Transverse colon (tissue), 4 donors: ENCODE data around the gene ITGB6. TPM values are rescaled to one million over a fixed set of nuclear protein-coding genes. Genes with fewer than 3 reads are reported as not detected.

ENCODE experiments used
- DNase-seq: peaks from one replicate; pipeline ENCODE4 v3.0.0-alpha.2; 2019
- H3K27ac ChIP-seq, 4 donors: fragments of 200-600 bp; sonication (generic); 2 replicates each; pipeline ENCODE4 v1.5.1; 2016 to 2018; ENCODE audit warnings: inconsistent platforms in 4 of 4
- H3K27me3 ChIP-seq: fragments of 200-600 bp; sonication (generic); 2 replicates; pipeline ENCODE4 v1.5.1; 2017; ENCODE audit warnings: inconsistent platforms
- H3K36me3 ChIP-seq, 4 donors: fragments of 200-600 bp; sonication (generic); 2 replicates each; pipeline ENCODE4 v1.5.1; 2017 to 2019; ENCODE audit warnings: inconsistent platforms in 4 of 4
- H3K4me1 ChIP-seq, 4 donors: fragments of 200-600 bp; sonication (generic); 2 replicates each; pipeline ENCODE4 v1.5.1; 2017 to 2020; ENCODE audit warnings: inconsistent platforms in 4 of 4
- H3K4me3 ChIP-seq, 4 donors: fragments of 200-600 bp; sonication (generic); 1 replicate in 1 of 4; 2 replicates in 3 of 4; pipeline versions ENCODE4 v1.5.1 to v1.6.1; 2017 to 2019; ENCODE audit warnings: inconsistent platforms in 4 of 4
- H3K9me3 ChIP-seq, 2 donors: fragments of 200-600 bp; sonication (generic); 2 replicates each; pipeline ENCODE4 v1.5.1; 2017 to 2019; ENCODE audit warnings: inconsistent platforms in 2 of 2
- CTCF ChIP-seq, 5 experiments: fragments of 200-600 bp in 3 of 5; fragments of 450-650 bp in 2 of 5; sonication (generic) in 3 of 5; IDR thresholded peaks; 1 replicate in 2 of 5; 2 replicates in 3 of 5; pipeline ENCODE4 v1.5.1; 2016 to 2017; ENCODE audit warnings: antibody characterized with exemption in 5 of 5, inconsistent platforms in 3 of 5, mild to moderate bottlenecking in 2 of 5, moderate library complexity in 1 of 5
- EP300 ChIP-seq: sonication (generic); formaldehyde crosslinking; IDR thresholded peaks from one replicate; pipeline ENCODE4 v1.6.1; 2017; ENCODE audit warnings: antibody characterized with exemption, low read depth
- POLR2A ChIP-seq: fragments of 450-650 bp; IDR thresholded peaks from one replicate; pipeline ENCODE4 v1.6.1; 2016; ENCODE audit warnings: antibody characterized with exemption, mild to moderate bottlenecking, moderate library complexity
- POLR2AphosphoS5 ChIP-seq, 3 donors: sonication (generic); formaldehyde crosslinking; IDR thresholded peaks; one replicate each; pipeline ENCODE4 v1.6.1; 2016; ENCODE audit warnings: antibody characterized with exemption in 3 of 3
- WGBS, 2 donors: methylation state at CpG; one replicate each; pipeline ENCODE4 v1.1.5; 2018; ENCODE audit warnings: low coverage in 1 of 2; 5-methylcytosine and 5-hydroxymethylcytosine counted together
- in situ Hi-C, 4 donors: fragments of 200-750 bp; cut with MboI; loops; one replicate each; pipeline versions ENCODE4 v1.15.0 to v1.15.1; 2017; ENCODE audit warnings: low sequenced_read_pairs in 3 of 4, low pct_ligation_motif_present in 1 of 4, low pct_unique_long_range_greater_than_20kb in 1 of 4
- intact Hi-C: fragments of 100-400 bp; cut with DNase I; formaldehyde crosslinking; loops from one replicate; pipeline ENCODE4 v1.15.1; 2023; ENCODE audit warnings: low total_unique reads
- total RNA-seq, 4 donors: library from RNA; depleted of rRNA; stranded (reverse); fragments of >200 nt; gene quantifications; one replicate each; pipeline ENCODE4 v1.1.0, GENCODE V29; 2016

Gene ITGB6
- total RNA-seq, 4 donors from 2014 or later, result 7.6 to 28.8 (median 20.2) TPM

- no peaks in the 10 kb centered on the region for H3K9me3 ChIP-seq
- no peak overlapping the region for H3K4me3 ChIP-seq
- no peaks in the 10 kb centered on the region for H3K36me3 ChIP-seq
- no peak overlapping the region for H3K27ac ChIP-seq
- WGBS, 2 donors, result 70 to 73% methylated on average over 2 of the region's 2 CpGs
- H3K27me3 ChIP-seq, result no peaks in the 10 kb centered on the region
- DNase-seq, result no peak
- TF ChIP-seq POLR2AphosphoS5 (IDR thresholded peaks at IDR 0.05), result no peak
- no peak for TF ChIP-seq POLR2A
- TF ChIP-seq EP300, result no peak
- TF ChIP-seq CTCF (IDR thresholded peaks at IDR 0.05), result no peak
- in situ Hi-C loops, result no loop called here
- peaks cover 26 to 40% (median 36%) of the 10 kb centered on the region in 4 donors for H3K4me1 ChIP-seq
- intact Hi-C loops, result no loop called here
Observed at GRCh38 chr2:160220026-160220425, 20.0 kb upstream of the ITGB6 start.

GRCh38 chr2:160214461-160215445 is 14.7 kb upstream of the ITGB6 start:
- Histone ChIP-seq H3K36me3 (no peaks in the 10 kb centered on the region), H3K4me1 (peaks cover 0 to 13% (median 0%) of the 10 kb centered on the region in 4 donors), H3K27me3 (no peaks in the 10 kb centered on the region), H3K4me3 (no peak overlapping the region), H3K27ac (no peak overlapping the region), H3K9me3 (no peaks in the 10 kb centered on the region)
- intact Hi-C loops (no loop called here), in situ Hi-C loops (no loop called here)
- TF ChIP-seq CTCF (IDR thresholded peaks at IDR 0.05) (no peak), POLR2A (no peak), POLR2AphosphoS5 (IDR thresholded peaks at IDR 0.05) (no peak), EP300 (no peak)
- WGBS, 2 donors, result 57 to 93% methylated on average over 3 to 7 of the region's 7 CpGs
- DNase-seq, result no peak

GRCh38 chr2:160213511-160213910 is 13.4 kb upstream of the ITGB6 start:
- no peak for DNase-seq
- no peak for TF ChIP-seq CTCF (IDR thresholded peaks at IDR 0.05)
- no peak for TF ChIP-seq POLR2AphosphoS5 (IDR thresholded peaks at IDR 0.05)
- no peak for TF ChIP-seq POLR2A
- TF ChIP-seq EP300, result no peak
- Histone ChIP-seq H3K27ac (no peak overlapping the region), H3K4me3 (no peak overlapping the region), H3K36me3 (no peaks in the 10 kb centered on the region), H3K27me3 (no peaks in the 10 kb centered on the region), H3K9me3 (no peaks in the 10 kb centered on the region), H3K4me1 (peaks cover 2 to 26% (median 10%) of the 10 kb centered on the region in 4 donors)
- in situ Hi-C loops, result no loop called here
- 87 to 91% methylated on average over 4 to 10 of the region's 10 CpGs for WGBS, 2 donors
- intact Hi-C loops, result no loop called here

DNA sequence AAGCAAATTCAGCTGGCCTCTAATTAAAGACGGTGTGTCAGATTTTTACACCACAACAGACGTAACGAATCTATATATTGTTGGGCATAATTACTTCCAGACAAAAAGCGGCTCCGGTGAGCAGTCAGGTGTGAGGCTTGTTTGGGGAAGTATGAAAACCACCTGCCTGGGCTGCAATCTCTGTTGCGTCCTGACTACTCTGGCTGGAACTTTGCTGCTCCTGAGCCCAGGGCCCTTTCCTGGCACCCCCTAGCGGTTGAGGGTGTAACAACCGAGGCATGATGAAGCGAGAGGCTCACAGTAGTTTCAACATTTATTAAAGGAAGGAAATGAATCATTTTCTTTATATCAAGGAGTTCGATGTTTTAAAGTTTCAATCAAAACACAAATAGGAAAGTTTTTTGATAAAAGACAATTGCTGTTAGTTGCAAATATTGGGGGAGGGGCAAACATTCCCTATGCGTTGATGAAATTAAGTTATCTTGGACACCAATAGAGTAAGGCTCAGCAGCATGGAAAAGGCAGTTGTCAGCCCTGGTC is 10.6 kb upstream of the ITGB6 start:
- peak; percentile 87 for DNase-seq
- H3K27me3 ChIP-seq, result no peaks in the 10 kb centered on the region
- no peaks in the 10 kb centered on the region for H3K36me3 ChIP-seq
- 31 to 59% methylated on average over 8 to 11 of the region's 11 CpGs for WGBS, 2 donors
- TF ChIP-seq POLR2AphosphoS5 (IDR thresholded peaks at IDR 0.05), result no peak
- peak; percentile 65 to 90 (median 81) for TF ChIP-seq CTCF (IDR thresholded peaks at IDR 0.05)
- in situ Hi-C loops, result no loop called here
- peak overlapping the region in 1 of 4 donors; percentile 16 for H3K27ac ChIP-seq
- peaks cover 13 to 44% (median 24%) of the 10 kb centered on the region in 4 donors for H3K4me1 ChIP-seq
- no peak overlapping the region for H3K4me3 ChIP-seq
- H3K9me3 ChIP-seq, result no peaks in the 10 kb centered on the region
- intact Hi-C loops, result no loop called here
